Central memory CD4-positive, alpha-beta T cell (primary cell): ENCODE results near the gene EP400.
"Not testable (repeated sequence)": the region's sequence is repeated elsewhere in the genome, so short reads cannot be mapped to it uniquely, and the experiment has no call there.

Experiments
- DNase-seq: peaks from one replicate; pipeline ENCODE4 v3.0.0; 2022

Gene EP400

DNA sequence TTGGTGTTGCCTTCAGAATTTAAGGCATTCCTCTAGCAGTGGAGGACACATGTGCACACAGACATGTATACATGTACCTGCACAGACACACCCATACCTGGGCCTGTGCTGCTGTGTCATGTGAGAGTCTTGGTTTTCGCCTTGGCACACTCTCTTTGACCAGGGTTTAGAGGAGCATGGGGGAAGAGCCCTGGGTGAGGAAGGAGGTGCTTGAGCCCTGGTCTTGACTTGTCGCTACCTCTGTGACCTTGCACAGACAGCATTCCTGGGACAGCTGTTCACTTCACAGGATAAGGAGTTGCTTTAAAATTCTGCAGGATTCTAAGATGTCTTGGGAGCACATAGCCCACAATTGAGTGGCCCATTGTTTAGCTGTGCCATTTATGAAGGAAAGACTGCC, 99.7 kb downstream of the EP400 start:
- DNase-seq = no peak

DNA sequence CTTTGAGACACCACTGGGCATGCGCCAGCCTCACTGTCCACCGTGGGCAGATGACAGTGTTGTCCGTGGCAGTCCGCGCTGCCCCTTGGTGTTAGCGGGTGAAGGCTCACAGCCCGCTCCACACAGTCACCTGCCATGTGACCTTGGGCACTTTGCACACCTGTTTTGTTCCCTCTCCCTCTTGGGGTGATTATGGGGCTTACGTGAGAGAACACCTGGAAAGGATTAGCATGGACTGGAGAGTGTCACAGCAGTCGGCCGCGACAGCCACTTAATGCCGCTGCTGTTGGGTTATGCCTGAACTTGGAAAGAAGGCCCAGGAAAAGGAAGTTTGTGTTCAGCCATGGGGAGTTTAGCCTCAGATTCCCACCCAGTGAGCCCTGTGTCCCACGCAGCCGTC, 100.1 kb downstream of the EP400 start:
- DNase-seq = no peak

DNA sequence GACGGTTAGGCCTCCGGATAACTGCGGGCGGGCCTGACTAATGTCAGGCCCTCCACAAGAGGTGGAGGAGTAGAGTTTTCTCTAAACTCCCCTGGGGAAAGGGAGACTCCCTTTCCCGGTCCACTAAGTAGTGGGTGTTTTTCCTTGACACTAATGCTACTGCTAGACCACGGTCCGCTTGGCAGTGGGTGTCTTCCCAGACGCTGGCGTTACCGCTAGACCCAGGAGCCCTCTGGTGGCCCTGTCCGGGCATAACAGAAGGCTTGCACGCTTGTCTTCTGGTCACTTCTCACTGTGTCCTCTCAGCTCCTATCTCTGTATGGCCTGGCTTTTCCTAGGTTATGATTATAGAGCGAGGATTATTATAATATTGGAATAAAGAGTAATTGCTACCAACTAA, 102.0 kb downstream of the EP400 start:
- DNase-seq = not testable (repeated sequence)

DNA sequence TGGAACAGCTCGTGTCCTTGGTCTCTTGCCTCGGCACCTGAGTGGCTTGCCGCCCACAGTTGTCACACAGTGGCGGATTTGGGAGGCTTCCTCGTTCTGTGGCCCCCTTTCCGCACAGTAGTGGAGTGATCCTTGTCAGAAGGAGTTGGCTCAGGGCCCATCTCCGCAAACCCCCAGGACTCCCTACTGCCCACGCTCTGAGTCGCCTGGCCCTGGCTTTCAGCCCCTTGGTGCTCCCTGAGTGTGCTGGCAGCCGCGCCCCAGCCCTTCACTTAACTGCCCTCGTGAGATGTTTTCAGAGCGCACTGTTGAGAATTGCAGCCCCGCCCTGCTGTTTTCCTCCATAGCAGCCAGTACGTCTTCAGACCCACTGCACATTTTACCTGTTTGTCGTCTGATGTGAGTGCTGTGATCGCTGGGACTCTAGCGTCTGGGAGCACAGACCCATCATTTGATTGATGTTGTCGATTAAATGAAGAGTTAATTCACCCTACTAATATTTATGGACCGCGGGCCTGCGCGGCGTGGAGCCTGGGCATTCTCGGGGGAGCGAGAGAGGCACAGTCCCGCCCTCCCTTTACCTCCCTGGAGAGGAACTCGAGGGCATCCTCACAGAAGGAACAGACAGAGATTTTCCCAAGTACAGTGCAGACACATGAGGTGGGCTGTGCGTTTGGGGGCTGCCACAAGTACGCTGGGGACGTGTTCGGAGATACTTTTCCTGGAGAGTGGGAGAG, 102.6 kb downstream of the EP400 start:
- no peak for DNase-seq

DNA sequence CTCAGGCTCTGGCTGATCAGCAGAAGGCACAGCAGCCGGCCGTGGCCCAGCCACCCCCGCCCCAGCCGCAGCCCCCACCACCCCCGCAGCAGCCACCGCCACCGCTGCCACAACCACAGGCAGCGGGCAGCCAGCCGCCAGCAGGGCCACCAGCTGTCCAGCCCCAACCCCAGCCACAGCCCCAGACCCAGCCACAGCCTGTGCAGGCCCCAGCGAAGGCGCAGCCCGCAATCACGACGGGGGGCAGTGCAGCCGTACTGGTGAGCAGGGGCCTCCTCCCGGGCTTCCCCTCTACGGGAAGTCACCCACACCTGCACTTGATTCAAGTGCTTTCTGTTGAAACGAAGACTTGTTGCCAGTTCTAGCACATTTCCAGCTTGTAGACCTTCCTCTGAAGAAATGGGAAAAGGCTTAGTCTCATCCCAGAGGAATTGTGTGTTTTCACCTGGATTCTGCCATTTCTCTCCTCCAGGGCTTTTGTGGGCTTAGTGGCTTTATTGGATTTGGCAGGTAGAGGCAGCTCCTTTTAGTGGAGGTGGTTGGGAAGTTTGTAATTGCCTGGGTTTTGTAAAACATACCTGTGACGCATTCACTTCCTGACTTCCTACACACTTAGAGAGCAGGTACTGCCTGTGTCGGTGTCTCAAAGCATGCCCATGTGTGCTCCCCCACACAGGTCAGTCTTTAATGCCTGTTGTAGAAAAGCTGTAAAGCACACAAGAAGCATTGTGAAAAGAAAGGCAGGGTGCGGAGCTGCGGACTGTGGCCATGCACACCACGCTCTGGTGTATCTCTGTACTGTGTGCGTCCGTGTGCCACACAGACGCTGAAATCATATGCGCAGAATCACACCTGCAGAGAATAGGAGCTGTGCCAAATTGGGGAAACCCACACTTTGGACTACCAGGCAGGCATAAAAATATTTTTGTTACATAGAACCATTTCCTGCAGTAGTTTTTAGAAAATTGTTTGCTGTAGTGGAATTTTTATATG, 103.9 kb downstream of the EP400 start:
- no peak for DNase-seq

DNA sequence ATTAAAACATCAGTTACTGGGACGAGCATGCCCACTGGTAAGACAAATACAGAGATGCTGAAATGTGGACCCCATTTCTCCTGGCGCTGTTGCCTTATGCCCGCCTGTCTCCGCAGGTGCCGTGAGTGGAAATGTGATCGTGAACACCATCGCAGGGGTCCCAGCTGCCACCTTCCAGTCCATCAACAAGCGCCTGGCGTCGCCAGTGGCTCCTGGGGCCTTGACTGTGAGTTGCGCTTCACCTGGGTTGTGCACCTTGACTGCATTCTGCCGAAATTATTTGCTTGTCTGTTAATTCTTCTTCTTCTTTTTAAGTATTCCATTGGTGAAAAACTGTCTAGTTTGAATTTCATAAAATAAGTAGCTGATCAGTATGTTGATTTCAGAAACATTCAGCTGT, 105.2 kb downstream of the EP400 start:
- DNase-seq = no peak

DNA sequence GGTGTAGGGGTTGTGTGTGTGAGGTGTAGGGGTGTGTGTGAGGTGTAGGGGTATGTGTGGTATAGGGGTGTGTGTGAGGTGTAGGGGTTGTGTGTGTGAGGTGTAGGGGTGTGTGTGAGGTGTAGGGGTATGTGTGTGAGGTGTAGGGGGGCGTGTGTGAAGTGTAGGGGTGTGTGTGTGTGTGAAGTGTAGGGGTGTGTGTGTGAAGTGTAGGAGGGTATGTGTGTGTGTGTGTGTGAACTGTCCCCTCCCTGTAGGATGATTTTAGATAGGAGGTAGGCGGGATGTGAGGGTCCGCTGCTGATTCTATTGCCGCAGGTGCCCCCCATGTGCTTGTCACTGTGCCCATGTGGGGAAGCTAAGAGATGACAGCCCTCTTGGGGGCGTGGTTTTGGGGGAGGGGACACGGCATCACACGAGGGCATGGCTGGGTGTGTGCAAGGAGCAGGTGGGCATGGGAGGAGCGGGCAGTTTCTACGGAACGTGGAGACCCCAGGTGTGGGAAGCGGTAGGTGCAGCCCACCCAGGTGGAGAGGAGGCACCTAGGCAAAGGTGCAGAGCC, 105.9 kb downstream of the EP400 start:
- DNase-seq = no peak

DNA sequence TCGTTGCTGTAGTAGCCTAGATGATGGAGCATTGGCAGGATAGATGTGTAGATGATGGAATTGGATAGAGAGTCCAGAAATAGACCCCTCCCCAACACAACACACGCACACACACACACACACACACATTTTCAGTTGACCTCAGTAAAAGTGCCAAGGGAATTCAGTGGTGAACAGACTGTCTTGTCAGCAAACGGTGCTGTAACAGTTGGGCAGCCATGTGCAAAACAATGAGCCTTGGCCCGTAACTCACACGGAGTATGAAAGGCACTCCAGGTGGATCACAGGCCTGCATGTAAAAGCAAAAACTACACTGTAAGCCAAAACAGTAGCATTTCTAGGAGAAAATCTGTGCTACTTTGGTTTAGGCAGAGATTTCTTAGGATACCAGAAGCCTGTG, 106.6 kb downstream of the EP400 start:
- no peak for DNase-seq

DNA sequence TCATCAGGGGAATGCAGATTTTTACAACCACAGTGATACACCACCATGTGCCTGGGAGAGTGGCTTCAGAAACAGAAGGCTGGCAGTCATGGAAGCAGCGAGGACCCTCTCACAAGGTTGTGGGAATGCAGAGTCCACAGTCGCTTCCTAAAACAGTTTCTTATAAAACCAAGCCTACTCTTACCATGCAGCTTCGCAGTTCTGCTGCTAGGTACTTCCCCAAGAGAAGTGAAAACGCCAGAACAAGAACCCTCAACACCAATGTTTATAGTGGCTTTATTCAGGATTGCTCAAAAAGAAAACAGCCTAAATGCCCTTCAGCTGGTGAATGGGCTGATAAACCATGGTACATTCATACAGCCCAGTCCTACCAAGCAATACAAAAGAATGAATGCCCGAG, 107.2 kb downstream of the EP400 start:
- no peak for DNase-seq

DNA sequence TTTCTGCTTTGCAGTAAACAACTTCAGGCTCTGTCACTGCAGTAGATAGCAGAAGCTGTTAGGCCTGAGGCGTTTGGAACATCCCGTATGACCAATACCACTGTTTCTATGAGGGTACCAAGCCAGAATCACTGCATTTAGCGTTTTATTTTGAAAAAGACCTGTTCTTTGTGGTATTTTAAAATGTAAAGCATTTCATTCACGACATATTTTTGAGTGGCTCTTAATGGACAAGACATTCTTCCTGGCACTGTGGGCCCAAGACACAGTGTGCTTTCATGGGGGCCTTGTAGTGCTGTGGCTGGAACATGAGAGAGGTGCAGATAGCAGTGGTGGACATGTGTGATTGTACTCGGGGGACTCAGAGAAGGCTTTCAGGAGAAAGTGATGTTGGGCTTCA, 107.9 kb downstream of the EP400 start:
- DNase-seq = no peak

DNA sequence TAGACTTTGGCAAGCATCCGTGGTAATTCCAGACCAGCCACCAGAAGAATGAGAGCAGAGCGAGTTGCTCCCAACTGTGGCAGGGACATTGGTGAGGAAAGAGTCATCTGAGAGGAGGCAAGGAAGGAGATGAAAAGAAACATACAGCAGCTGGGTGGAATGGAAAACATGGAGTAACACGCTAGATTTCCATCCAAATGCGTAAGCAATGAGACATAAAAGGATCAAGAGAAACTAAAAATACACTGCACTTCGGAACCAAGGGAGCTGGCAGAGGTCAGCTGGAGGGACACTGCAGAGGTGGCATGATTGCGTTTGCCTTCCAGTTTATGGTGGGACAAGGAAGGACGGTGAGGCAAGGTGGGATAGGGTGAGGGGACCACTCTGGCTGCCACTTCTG, 111.5 kb downstream of the EP400 start:
- DNase-seq = no peak

DNA sequence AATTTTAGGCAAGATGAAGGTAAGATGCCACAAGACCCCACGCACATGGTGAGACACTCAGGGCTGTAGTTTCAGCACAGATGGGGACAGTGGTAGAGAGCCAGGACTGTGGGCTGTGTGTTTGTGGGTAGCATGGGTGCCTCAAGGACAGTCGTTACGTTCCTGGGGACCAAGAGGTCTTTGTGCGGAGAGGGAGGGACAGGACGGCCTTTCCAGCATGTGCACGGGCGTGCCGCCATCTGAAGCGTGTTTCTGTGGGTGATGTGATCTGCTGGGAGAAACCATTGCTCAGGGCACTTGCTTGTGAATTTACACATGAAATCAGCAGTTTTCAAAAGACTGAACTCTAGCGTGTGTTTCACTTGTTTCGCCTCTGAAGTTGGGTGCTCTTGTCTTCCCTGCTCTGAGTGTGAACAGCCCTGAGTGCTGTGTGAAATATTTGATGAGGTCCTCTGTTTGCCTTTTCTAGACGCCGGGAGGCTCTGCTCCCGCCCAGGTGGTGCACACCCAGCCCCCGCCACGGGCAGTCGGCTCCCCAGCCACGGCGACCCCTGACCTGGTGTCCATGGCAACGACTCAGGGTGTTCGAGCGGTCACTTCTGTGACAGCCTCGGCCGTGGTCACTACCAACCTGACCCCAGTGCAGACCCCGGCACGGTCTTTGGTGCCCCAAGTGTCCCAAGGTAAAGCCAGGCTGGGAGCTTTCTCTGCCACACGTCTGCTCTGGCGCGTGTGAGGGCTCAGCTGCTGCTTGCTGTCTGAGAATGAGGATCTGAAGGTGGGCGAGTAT, 112.1 kb downstream of the EP400 start:
- DNase-seq = no peak

DNA sequence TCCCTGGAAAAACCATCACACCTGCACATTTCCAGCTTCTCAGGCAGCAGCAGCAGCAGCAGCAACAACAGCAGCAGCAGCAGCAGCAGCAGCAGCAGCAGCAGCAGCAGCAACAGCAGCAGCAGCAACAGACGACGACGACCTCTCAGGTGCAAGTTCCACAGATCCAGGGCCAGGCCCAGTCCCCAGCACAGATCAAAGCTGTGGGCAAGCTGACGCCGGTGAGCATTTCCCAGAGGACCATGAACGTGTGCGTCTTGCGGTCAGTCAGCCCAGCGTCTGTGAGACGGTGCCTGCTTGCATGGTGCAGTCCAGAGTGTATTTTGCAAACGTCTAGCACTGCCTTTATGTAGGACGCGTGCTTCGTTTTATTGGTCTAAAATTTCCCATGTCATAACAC, 112.7 kb downstream of the EP400 start:
- no peak for DNase-seq

DNA sequence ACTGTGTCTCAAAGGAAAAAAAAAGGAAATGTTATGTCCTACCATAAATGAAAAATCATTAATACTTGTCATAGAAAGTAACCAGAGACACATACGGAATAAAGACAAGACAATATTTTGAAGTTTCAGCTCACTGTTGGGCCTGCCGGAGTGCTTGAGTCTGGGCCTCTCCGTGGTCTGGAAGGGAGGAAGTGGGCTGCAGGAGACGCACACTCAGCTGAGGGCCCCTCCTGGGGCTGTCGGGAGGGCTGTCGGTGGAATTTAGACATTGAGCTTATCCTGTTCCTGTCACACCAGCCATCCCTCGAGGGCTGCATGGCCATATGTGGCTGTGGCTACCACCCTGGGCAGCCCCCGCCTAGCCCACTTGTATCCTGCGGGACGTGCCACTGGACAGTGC, 113.7 kb downstream of the EP400 start:
- no peak for DNase-seq

DNA sequence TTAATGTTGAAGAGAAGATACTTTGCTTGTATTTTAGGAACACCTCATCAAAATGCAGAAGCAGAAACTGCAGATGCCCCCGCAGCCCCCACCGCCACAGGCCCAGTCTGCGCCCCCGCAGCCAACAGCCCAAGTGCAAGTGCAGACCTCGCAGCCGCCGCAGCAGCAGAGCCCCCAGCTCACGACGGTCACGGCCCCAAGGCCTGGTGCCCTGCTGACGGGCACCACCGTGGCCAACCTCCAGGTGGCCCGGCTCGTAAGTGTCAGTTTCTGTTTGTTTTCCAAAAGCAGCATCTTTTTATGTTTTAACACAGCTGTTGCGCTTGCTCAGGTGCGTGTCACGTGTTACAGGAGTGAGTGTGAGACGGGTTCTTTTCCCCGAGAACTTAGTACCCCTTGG, 114.9 kb downstream of the EP400 start:
- DNase-seq = no peak

DNA sequence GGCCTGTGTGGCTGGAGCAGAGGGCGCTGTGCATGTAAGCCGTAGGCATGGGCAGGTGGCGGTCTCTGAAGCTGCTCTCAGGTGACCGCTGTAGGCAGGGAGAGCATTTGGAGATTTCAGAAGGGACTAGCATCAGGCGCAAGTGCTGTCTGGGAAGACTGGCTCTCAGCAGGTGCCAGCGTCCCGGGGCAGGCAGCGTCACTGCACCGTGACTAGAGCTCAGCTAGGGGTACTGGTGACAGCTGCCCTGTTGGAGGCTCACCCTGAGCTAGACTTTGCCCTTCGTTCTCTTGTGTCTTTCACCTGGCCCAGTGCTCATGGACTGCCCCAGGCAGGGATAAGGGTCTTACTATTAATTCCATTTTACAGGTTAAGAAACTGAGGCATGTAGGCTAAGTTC, 115.5 kb downstream of the EP400 start:
- DNase-seq = no peak

DNA sequence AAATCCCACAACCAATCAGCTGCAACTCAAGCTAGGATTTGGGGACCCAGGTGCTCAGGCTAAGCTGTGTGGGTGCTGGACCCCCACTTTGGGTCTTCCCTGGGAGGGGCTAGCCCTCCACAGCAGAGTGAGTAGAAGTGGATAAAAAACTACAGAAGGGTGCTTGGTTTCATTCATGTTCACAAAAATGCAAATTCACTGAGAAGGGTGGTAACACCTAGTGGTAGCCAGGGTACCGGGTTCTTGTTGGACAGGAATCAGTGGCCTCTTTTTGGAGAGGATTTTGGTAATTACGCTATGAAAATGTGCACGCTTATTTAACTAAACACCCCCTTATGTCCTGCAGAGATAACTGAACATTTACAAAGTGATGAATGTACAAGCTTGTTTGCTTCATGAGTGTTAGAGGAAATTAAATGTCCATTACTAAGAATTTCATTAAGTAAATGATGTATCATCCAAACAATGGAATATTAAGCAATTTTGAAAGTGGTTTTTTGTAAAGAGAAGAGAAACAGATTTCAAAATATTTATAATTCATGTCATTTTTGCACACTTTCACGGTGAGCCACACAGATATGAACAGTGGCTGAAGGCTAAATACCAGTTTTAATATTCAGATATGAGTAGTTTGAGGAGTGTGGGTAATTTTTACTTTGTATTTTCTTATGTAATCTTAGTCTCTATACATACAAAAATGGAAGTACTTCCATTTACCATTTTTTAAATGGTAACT, 116.0 kb downstream of the EP400 start:
- no peak for DNase-seq

DNA sequence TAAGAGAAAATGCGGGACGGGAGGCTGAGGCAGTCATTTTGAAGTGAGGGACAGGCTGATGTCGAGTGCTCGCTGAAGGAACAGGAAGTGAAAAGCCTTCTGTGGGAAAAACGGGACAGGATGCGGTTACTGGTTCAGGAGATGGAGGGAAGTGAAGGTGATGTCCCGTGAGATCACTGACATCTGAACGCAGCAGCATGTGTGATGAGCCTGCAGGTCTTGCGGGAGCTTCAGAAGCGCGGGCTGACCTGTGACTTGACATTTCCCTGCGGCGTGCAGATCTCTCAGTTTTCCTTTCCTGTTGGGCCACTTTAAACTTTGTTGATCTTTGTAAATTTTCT, 116.6 kb downstream of the EP400 start:
- peak; percentile 41 for DNase-seq

DNA sequence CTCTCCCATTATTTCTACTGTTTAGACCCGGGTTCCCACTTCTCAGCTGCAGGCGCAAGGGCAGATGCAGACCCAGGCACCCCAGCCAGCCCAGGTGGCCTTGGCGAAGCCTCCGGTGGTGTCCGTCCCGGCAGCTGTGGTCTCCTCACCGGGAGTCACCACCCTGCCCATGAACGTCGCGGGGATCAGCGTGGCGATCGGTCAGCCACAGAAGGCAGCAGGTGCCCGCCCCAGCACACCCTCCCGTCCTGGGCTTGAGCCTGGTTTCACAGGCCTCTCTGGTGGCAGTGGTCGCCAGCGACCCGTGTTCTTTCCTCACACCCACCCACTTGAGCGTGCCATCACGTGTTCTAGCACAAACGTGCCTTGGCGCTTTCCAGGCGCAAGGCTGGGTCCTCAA, 117.0 kb downstream of the EP400 start:
- DNase-seq = no peak

DNA sequence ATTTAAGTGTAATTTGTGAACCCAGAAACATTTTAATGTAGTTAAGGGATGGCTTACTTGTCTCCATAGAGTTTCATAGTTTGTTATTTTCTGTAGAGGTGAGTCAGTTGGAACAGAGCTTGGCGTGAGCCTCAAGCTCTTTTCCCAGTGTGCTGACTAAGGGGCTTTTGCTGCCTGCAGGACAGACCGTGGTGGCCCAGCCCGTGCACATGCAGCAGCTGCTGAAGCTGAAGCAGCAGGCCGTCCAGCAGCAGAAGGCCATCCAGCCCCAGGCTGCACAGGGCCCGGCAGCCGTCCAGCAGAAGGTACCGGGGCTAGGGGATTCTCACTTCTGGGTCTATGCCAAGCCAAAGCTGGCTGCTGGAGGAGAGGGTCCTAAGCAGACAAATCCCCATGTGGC, 117.4 kb downstream of the EP400 start:
- DNase-seq = no peak

DNA sequence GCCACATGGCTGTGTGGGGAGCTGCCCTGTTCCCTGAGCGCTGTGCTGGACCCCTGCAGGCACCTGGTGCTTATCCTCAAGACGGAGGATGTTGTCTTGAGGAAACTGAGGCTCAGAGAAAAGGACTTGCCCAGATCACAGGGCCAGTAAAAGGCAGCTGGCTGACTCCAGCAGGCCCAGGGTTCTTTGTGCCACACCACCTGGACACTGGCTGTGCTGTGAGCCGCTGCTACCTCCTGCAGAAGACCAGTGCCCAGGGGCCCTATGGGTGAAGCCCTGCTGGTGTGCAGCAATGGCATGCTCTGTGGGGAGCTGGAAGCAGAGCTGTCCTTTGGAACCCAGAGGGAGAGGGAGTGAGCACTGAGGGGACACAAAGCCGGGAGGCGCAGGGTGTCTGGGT, 118.5 kb downstream of the EP400 start:
- DNase-seq = no peak

DNA sequence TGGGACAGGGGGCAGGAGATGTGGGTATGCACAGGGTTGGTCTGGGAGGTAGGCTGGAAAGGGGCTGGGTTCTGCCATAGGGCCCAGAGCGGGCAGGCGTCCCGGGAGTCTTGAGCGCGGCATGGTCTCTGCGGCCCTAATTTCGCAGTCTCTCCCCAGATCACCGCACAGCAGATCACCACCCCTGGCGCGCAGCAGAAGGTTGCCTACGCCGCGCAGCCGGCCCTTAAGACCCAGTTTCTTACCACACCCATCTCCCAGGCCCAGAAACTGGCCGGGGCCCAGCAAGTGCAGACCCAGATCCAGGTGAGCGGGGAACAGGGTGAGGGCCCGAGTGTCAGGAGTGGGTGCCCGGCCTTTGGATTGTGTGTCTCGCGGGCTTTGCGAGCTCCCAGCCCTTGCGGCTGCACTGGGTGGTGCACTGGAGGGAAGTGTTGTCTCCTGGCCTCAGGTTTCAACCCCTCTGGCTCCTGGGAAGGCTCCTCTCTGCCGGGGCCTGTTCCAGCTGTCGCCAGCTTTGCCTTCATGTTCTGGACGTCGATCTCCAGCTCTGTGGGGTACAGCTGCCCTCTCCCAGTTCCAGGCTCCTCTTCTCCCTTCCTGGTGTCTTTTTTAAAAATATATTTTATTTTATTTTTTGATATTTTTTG, 119.7 kb downstream of the EP400 start:
- no peak for DNase-seq
